ENCODE data around the gene CFAP54.

Gene CFAP54

GRCh38 chr12:96812153-96812552 is 322.8 kb downstream of the CFAP54 start:
- TF ChIP-seq POLR2AphosphoS5 (IDR thresholded peaks at IDR 0.05; ENCODE audit: low read depth, low read length) = no peak
- TF ChIP-seq SPI1 (IDR thresholded peaks at IDR 0.05; ENCODE audit: low read depth, low read length) = no peak
- TF ChIP-seq POLR2A (IDR thresholded peaks at IDR 0.05; ENCODE audit: low read depth, low read length) = no peak
- TF ChIP-seq TAF1 (IDR thresholded peaks at IDR 0.05; ENCODE audit: low read depth, low read length) = no peak
- TF ChIP-seq PAX5 (IDR thresholded peaks at IDR 0.05; ENCODE audit: insufficient read depth, low read length, severe bottlenecking) = no peak
- TF ChIP-seq POU2F2 (IDR thresholded peaks at IDR 0.05; ENCODE audit: low read depth, low read length) = no peak
- no peak for FAIRE-seq
- no peak for DNase-seq (ENCODE audit: insufficient read length, low spot score)

GRCh38 chr12:96814200-96814599 is 324.8 kb downstream of the CFAP54 start:
- FAIRE-seq = no peak
- DNase-seq (ENCODE audit: insufficient read length, low spot score) = no peak
- no peak for TF ChIP-seq TAF1 (IDR thresholded peaks at IDR 0.05; ENCODE audit: low read depth, low read length)
- TF ChIP-seq POLR2AphosphoS5 (IDR thresholded peaks at IDR 0.05; ENCODE audit: low read depth, low read length) = no peak
- TF ChIP-seq SPI1 (IDR thresholded peaks at IDR 0.05; ENCODE audit: low read depth, low read length) = no peak
- TF ChIP-seq PAX5 (IDR thresholded peaks at IDR 0.05; ENCODE audit: insufficient read depth, low read length, severe bottlenecking) = no peak
- no peak for TF ChIP-seq POLR2A (IDR thresholded peaks at IDR 0.05; ENCODE audit: low read depth, low read length)
- TF ChIP-seq POU2F2 (IDR thresholded peaks at IDR 0.05; ENCODE audit: low read depth, low read length) = no peak

- no peak for DNase-seq (ENCODE audit: insufficient read length, low spot score)
- TF ChIP-seq POLR2A (IDR thresholded peaks at IDR 0.05; ENCODE audit: low read depth, low read length) = no peak
- no peak for TF ChIP-seq TAF1 (IDR thresholded peaks at IDR 0.05; ENCODE audit: low read depth, low read length)
- TF ChIP-seq PAX5 (IDR thresholded peaks at IDR 0.05; ENCODE audit: insufficient read depth, low read length, severe bottlenecking) = no peak
- no peak for TF ChIP-seq SPI1 (IDR thresholded peaks at IDR 0.05; ENCODE audit: low read depth, low read length)
- TF ChIP-seq POLR2AphosphoS5 (IDR thresholded peaks at IDR 0.05; ENCODE audit: low read depth, low read length) = no peak
- no peak for TF ChIP-seq POU2F2 (IDR thresholded peaks at IDR 0.05; ENCODE audit: low read depth, low read length)
- FAIRE-seq = no peak
Observed at GRCh38 chr12:96821592-96821991, 332.2 kb downstream of the CFAP54 start.

GRCh38 chr12:96822641-96823040 is 333.3 kb downstream of the CFAP54 start:
- DNase-seq (ENCODE audit: insufficient read length, low spot score) (no peak), FAIRE-seq (no peak)
- no peak for TF ChIP-seq POLR2AphosphoS5 (IDR thresholded peaks at IDR 0.05; ENCODE audit: low read depth, low read length)
- no peak for TF ChIP-seq POU2F2 (IDR thresholded peaks at IDR 0.05; ENCODE audit: low read depth, low read length)

GRCh38 chr12:96824074-96824837 is 334.9 kb downstream of the CFAP54 start:
- DNase-seq (ENCODE audit: insufficient read length, low spot score) (no peak), FAIRE-seq (no peak)

GRCh38 chr12:96824838-96825236 is 335.5 kb downstream of the CFAP54 start:
- DNase-seq (ENCODE audit: insufficient read length, low spot score) (no peak), FAIRE-seq (no peak)
- no peak for TF ChIP-seq PAX5 (IDR thresholded peaks at IDR 0.05; ENCODE audit: insufficient read depth, low read length, severe bottlenecking)
- no peak for TF ChIP-seq SPI1 (IDR thresholded peaks at IDR 0.05; ENCODE audit: low read depth, low read length)
- no peak for TF ChIP-seq POU2F2 (IDR thresholded peaks at IDR 0.05; ENCODE audit: low read depth, low read length)
- no peak for TF ChIP-seq TAF1 (IDR thresholded peaks at IDR 0.05; ENCODE audit: low read depth, low read length)
- TF ChIP-seq POLR2AphosphoS5 (IDR thresholded peaks at IDR 0.05; ENCODE audit: low read depth, low read length) = no peak
- TF ChIP-seq POLR2A (IDR thresholded peaks at IDR 0.05; ENCODE audit: low read depth, low read length) = no peak

More at GRCh38 chr12:96824074-96824837, 334.9 kb downstream of the CFAP54 start:
- TF ChIP-seq TAF1 (IDR thresholded peaks at IDR 0.05; ENCODE audit: low read depth, low read length) (no peak), PAX5 (IDR thresholded peaks at IDR 0.05; ENCODE audit: insufficient read depth, low read length, severe bottlenecking) (no peak), POU2F2 (IDR thresholded peaks at IDR 0.05; ENCODE audit: low read depth, low read length) (no peak), SPI1 (IDR thresholded peaks at IDR 0.05; ENCODE audit: low read depth, low read length) (no peak), POLR2A (IDR thresholded peaks at IDR 0.05; ENCODE audit: low read depth, low read length) (no peak), POLR2AphosphoS5 (IDR thresholded peaks at IDR 0.05; ENCODE audit: low read depth, low read length) (no peak)

GRCh38 chr12:96828169-96828789 is 338.9 kb downstream of the CFAP54 start:
- DNase-seq (ENCODE audit: insufficient read length, low spot score) (no peak), FAIRE-seq (peak; percentile 28)
- TF ChIP-seq POU2F2 (IDR thresholded peaks at IDR 0.05; ENCODE audit: low read depth, low read length) (no peak), TAF1 (IDR thresholded peaks at IDR 0.05; ENCODE audit: low read depth, low read length) (no peak), PAX5 (IDR thresholded peaks at IDR 0.05; ENCODE audit: insufficient read depth, low read length, severe bottlenecking) (no peak), SPI1 (IDR thresholded peaks at IDR 0.05; ENCODE audit: low read depth, low read length) (no peak), POLR2AphosphoS5 (IDR thresholded peaks at IDR 0.05; ENCODE audit: low read depth, low read length) (no peak), POLR2A (IDR thresholded peaks at IDR 0.05; ENCODE audit: low read depth, low read length) (no peak)

- DNase-seq (ENCODE audit: insufficient read length, low spot score) = no peak
- no peak for FAIRE-seq
- no peak for TF ChIP-seq TAF1 (IDR thresholded peaks at IDR 0.05; ENCODE audit: low read depth, low read length)
- TF ChIP-seq POU2F2 (IDR thresholded peaks at IDR 0.05; ENCODE audit: low read depth, low read length) = no peak
- TF ChIP-seq SPI1 (IDR thresholded peaks at IDR 0.05; ENCODE audit: low read depth, low read length) = no peak
- no peak for TF ChIP-seq POLR2AphosphoS5 (IDR thresholded peaks at IDR 0.05; ENCODE audit: low read depth, low read length)
- no peak for TF ChIP-seq PAX5 (IDR thresholded peaks at IDR 0.05; ENCODE audit: insufficient read depth, low read length, severe bottlenecking)
- no peak for TF ChIP-seq POLR2A (IDR thresholded peaks at IDR 0.05; ENCODE audit: low read depth, low read length)
Observed at GRCh38 chr12:96829354-96829753, 340.0 kb downstream of the CFAP54 start.

- FAIRE-seq (no peak), DNase-seq (ENCODE audit: insufficient read length, low spot score) (no peak)
- no peak for TF ChIP-seq SPI1 (IDR thresholded peaks at IDR 0.05; ENCODE audit: low read depth, low read length)
- no peak for TF ChIP-seq POLR2AphosphoS5 (IDR thresholded peaks at IDR 0.05; ENCODE audit: low read depth, low read length)
- TF ChIP-seq POLR2A (IDR thresholded peaks at IDR 0.05; ENCODE audit: low read depth, low read length) = no peak
- no peak for TF ChIP-seq POU2F2 (IDR thresholded peaks at IDR 0.05; ENCODE audit: low read depth, low read length)
Observed at GRCh38 chr12:96831346-96831745, 342.0 kb downstream of the CFAP54 start.

Data from GM12891 (cell line).